Breast epithelium (tissue), 3 donors: ENCODE data around the gene EWSR1.

Experiments used
- POLR2A ChIP-seq: fragments of 450-650 bp; IDR thresholded peaks from one replicate; pipeline ENCODE4 v1.6.1; 2016; ENCODE audit warnings: antibody characterized with exemption, mild to moderate bottlenecking, moderate library complexity
- TF ChIP-seq, protein P1 (sequence below), 3 donors: fragments of 450-650 bp; IDR thresholded peaks; one replicate each; pipeline ENCODE4 v1.5.1; 2016 to 2017; ENCODE audit warnings: antibody characterized with exemption in 3 of 3, mild to moderate bottlenecking in 3 of 3, moderate library complexity in 3 of 3

GRCh38 chr22:29329581-29329980, 61.5 kb downstream of the EWSR1 start:
- TF ChIP-seq, protein P1, sequence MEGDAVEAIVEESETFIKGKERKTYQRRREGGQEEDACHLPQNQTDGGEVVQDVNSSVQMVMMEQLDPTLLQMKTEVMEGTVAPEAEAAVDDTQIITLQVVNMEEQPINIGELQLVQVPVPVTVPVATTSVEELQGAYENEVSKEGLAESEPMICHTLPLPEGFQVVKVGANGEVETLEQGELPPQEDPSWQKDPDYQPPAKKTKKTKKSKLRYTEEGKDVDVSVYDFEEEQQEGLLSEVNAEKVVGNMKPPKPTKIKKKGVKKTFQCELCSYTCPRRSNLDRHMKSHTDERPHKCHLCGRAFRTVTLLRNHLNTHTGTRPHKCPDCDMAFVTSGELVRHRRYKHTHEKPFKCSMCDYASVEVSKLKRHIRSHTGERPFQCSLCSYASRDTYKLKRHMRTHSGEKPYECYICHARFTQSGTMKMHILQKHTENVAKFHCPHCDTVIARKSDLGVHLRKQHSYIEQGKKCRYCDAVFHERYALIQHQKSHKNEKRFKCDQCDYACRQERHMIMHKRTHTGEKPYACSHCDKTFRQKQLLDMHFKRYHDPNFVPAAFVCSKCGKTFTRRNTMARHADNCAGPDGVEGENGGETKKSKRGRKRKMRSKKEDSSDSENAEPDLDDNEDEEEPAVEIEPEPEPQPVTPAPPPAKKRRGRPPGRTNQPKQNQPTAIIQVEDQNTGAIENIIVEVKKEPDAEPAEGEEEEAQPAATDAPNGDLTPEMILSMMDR (IDR thresholded peaks at IDR 0.05) = no peak
- no peak for TF ChIP-seq POLR2A
